GM21381 (cell line): ENCODE measurements around the gene NEK4.
"Not testable (repeated sequence)": the region's sequence is repeated elsewhere in the genome, so short reads cannot be mapped to it uniquely, and the experiment has no call there.

ENCODE experiments used
- ATAC-seq: cut with Tn5 transposase; IDR thresholded peaks from one replicate; pipeline ENCODE4 v1.9.1; 2021; ENCODE audit warnings: mild to moderate bottlenecking, moderate library complexity; ENCODE audit not compliant: unreplicated experiment

NEK4 gene

DNA sequence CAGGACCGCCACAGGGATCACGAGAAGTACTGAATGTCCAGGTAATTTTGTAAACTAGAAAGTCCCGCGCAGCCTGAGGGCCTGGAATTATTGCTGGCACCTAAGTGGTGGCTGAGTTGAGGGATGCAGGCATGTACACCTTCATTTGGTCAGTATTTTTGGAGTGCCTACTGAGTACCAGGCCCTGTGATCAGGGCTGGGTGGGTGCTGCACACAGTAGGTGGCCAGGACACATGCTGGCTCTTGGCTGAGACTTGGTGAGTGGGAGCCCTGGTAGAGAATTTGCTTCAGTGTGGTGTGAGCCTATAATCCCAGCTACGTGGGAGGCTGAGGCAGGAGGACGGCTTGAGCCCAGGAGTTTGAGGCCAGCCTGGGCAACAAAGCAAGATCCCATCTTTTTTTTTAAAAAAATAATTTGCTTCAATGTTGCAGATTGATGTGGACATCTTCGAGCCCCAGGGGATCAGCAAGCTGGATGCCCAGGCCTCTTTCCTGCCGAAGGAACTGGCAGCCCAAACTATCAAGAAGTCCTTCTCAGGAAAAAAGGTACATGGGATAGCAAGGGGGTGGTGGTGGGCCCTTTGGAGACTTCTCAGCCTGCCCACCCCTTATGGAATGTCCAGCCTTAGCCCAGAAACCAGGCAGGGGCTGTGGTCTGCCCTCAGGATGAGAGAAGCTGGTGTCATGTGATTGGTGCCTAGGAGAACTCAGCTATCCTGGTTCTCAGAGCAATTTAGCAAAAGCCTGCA is 9.3 kb upstream of the NEK4 start:
- no peak for ATAC-seq

DNA sequence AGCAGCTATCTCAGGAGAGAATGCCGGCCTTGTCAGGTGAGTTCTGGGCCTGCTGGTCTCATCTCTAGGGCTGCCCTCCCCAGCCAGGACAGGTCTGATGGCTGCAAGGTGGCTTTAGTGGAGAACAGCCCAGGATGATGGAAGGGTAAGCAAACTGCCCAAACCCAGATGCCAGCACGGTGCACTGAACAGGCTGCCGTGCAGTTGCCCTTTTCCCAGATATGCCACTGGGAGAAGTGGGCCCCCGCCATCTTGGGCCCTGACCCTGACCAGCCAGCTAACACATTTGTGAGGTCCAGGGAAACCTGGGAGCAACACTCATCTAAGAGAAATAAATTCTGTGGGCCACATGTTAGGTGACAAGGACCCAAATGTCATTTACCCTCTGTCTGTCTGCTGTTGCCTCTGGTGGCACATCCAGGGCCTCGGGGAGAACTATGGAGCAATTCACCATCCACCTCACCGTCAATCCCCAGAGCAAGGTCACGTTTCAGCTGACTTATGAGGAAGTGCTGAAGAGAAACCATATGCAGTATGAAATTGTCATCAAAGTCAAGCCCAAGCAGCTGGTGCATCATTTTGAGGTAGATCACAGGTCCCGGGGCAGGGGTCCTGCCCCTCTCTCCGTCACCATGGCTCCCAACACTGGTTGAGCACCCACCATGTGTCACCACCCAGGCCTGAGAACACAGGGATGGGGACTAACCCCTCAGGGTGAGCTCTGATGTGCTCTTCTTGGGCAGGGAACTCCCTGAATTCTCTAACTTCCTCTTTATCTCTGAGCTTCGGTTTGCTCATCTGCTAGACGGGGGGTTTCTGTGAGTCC is 8.5 kb upstream of the NEK4 start:
- ATAC-seq, result peak; percentile 76

DNA sequence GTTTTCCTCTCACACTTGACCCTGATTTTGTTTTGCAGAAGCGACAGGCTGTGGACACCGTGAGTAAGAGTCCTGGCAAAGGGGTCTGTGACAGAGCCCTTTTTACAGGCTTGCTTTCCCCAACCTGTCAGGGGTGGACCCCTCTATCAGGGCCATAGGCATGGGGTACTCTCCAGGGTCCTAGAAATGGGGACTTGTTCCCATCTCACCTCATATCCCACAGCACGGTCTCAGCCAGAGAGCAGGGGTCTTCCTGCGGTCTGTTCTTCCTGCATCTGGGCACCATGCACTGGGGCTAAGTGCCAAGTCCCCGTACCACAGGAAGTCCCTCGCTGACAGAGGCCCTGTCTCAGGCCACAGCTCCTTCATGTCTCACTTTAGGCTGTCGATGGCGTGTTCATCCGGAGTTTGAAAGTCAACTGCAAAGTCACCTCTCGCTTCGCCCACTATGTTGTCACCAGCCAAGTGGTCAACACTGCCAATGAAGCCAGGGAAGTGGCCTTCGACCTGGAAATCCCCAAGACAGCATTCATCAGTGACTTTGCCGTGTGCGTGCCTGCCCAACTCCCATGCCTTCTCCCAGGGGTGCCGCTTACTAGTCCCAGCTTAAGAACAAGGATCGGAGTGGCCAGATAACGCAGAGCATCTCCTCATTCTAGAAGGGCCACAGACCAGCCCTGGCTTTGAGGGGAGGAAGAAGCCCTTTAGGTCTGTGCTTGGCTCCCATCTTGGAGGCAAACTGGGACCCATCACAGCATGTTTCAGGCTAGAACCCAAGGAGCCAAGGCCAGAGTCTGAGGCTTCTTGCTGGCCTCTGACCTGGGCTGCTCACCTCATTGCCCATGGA is 7.4 kb upstream of the NEK4 start:
- no peak for ATAC-seq

DNA sequence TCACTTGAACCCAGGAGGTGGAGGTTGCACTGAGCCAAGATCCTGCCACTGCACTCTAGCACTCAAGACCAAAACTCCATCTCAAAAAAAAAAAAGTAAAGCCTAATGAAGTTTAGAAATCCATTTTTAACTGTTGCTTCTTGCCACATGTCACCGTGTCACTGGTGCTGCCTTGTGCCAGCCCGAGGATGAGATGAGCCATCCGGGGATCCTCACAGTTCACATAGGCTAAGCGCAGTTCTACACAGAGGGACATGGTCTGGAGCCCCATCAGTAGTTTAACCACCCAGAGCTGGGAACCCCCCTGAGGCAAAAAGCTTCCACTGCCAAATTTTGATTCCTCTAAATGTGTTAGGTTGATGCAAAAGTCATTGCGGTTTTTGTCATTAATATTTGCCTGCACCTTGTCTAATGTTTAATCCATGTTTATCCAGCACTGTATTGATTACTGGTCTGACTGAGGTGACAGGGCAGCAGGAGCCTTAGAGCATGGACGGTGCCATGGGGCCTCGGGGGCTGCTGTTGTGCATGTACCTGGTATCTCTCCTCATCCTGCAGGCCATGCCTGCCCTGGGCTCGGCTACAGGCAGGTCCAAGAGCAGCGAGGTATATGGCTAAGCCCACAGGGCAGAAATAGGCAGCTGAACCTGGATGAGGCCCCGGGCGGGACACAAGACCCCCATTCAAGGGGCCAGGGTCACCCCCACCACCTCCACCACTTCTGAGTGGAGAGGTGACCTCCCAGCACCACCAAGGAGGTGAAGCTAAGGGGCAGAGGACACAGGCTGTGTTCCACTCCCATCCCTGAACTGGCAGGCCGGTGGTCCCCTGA is 6.6 kb upstream of the NEK4 start, which contains the start of gene ITIH1:
TSS of gene ITIH1 (plus strand) at position 473 of the 832 bp plus-strand sequence. CDS start at position 490, 17 bp downstream.
- no peak for ATAC-seq

DNA sequence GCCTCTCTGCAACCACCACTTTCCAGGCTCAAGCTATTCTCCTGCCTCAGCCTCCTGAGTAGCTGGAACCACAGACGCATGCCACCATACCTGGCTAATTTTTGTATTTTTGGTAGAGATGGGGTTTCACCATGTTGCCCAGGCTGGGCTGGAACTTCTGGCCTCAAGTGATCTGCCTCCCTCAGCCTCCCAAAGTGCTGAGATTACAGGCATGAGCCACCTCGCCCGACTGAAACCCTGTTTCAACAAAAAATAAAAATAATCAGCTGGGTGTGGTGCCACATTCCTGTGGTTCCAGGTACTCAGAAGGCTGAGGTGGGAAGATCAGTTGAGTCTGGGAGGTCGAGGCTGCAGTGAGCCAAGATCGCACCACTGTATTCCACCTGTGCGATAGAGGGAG is 5.7 kb upstream of the NEK4 start:
- ATAC-seq, result not testable (repeated sequence)

DNA sequence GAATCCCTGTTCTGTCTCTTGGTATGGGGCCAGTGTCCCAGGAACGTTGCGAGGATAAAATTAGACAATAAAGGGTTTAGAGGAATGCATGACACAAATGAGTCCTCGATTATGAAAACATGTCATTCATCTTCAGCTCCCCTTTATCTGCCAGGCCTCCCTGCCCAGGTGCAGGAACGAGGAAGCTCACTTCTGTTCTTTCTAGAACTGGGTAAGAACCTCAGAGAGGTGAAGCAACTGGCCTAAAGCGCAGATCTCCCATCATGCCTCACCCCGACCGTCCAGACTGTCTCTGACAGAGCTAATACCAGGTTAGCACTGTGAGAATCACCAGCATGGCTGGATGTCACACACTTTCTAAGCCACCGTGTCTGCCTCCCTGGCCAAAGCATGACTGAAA is 5.1 kb upstream of the NEK4 start:
- ATAC-seq, result no peak

DNA sequence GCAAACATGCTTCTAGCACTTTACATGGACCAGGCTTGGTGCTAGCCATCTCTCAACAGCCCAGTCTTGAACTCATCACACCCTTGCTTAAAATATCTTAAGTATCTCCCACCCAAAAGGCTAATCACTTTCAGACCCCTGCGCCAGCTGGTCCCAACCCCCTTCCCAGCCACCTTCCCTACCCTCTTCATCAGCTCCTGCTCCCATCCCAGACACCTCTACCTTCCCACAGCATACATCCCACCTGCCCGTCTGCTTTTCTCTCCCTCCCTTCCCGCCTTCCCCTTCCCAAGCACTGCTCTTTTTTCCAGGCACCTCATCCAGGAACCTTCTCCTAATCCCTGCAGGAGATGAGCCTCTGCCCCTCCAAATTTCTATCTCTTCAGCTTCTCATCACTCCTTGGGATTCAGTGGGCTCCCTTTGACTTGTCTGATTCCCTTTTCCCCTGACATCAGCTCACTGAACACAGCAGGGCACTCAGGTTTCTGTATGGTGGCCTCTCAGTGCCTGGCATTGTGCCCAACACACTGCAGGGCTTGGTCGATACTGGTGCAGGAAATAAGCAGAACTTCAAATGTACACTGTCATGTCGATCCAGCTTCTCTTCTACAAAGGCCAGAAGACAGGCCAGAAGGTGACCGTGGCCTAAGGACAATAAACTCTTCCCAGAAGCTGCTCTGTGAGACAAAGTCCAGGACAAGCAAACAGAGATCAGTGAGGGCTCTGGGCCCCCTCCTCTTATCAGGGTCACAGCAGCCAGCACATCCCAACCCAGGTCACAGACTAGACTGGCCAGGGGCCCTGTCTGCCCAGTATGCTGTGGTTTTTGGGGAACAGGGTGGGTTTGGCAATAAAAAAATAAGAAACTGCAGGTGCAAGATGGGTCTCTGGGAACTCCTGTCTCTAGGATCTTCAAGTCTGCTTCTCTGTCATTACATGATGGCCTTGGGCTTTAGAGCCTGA is 4.4 kb upstream of the NEK4 start:
- no peak for ATAC-seq

DNA sequence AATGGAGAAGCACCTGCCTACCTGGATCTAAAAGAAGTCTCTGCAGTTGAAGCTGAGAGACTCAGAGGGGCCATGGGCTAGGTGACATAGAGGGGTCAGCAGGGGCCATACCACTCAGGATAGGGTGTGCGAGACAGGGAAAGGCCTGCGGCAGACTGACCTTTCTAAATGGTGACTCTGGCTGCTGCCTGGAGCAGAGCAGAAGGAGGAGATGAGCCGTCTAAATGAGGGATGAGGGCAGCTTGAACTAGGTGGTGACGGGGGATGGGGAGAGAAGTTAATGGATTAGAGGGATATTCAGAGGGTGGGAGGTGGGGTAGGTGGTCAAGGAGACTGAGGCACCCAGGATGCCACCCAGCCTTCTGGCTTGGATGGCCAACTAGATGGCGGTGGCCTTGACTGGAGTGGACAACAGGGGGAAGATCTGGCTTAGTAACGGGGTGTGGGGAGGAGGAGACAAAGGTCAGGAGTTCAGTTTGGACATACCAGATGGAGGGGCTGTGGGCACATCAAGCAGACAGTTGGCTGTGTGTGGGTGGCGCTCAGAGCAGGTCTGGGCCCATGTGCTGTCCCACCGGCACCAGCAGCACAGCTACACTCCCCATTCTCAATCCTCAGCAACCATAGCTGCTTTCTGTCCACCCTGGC is 3.5 kb upstream of the NEK4 start:
- no peak for ATAC-seq

DNA sequence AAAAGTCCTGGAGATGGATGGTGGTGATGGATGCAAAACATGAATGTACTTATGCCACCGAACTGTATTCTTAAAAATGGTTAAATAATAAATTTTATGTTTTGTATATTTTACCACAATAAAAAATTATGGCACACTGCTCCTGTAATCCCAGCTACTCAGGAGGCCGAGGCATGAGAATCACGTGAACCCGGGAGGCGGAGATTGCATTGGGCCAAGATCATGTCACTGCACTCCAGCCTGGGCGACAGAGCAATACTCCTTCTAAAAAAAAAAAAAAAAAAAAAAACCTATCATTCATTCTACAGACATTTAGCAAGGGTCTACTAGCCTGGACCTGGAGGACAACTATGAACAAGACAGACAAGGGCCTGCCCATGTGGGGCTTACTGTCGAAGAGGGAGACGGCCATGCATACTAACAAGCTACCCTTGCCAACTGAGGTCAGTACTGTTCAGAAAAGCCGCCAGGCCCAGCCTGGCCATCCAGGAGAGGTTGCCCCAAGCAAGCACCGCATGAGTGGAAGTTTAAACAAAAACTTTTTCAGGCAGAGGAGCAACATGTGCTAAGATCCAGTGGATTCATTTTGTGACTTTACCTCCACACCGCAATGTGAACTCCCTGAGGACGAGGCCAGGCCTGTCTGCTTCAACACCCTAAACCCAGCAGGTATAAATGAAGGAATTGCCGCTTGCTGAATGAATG is 2.8 kb upstream of the NEK4 start:
- ATAC-seq, result no peak

DNA sequence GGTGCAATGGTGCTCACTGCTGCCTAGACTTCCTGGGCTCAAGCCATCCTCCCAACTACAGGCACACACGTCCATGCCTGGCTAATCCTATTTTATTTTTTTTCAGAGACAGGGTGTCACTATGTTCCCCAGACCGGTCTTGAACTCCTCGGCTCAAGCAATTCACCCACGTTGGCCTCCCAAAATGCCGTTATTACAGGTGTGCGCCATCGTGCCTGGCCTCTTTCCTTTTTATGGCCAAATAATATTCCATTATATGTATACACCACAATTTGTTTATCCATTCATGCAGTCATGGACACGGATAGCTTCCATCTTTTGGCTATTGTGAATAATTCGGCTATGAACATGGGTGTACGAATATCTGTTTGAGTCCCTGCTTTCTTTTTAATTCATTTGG is 962 bp upstream of the NEK4 start:
- no peak for ATAC-seq

DNA sequence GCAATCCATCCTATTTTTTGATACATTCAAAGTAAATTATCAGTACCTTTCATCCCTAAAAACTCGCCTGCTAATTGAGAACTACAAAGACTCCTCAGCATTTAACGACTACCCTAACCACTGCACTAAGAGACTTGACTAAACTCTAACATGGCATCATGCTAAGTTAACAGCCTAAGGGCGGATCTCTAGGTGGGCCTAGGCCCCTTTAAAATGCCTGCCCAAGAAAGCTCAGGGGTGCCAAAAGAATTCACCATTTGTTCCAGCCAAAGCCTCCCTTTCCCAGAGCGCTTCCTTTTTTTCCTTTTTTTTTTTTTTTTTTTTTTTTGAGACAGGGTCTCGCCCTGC is 568 bp upstream of the NEK4 start:
- no peak for ATAC-seq

DNA sequence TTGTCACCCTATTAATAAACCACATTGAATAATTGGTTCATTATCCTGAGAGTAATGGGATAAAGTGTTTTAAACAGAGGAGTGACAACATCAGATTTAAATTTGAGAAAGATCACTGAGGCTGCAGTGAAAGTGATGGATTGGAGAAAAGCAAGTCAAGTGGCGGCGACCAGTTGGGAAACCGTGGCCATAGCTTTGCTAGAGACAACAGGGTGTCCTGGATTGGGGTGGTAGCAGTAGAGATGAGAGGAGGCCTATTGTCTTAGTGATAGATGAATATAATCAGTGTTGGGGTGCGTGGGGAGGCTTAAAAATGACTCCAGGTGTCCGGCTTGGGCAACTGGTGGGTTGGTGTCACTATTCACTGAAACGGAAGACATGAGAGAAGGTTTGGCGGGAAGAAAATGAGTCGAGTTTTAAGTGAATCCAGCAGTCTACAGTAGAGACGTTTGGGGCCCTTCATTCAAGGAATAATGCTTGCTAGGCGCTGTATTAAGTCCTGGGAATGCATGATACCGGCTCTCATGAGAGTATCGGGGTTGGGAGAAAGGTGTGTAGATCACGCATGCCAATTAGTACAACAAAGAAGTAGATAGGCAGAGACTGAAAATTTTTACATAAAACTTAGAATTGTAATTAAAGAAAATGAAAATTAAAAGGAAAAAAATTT is 819 bp downstream of the NEK4 start:
- ATAC-seq, result no peak

DNA sequence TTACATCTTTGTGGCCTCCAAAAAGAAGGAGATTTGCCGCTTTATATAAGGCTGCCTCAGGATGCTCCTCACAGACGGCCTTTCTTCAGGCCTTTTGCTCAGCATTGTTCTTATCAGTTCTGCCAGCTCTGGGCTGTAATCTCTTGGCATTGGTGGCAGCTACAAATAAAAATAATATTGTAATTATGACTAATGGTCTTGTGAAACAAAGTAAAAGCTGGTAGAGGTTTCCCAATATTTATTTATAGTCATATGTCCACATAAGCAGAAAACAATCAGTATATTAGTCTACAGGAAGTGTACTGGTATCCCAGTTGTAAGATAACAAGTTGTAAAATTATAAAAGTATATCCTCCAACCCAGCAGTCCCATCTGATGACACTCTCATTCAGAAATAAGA is 7.3 kb downstream of the NEK4 start:
- ATAC-seq, result no peak

DNA sequence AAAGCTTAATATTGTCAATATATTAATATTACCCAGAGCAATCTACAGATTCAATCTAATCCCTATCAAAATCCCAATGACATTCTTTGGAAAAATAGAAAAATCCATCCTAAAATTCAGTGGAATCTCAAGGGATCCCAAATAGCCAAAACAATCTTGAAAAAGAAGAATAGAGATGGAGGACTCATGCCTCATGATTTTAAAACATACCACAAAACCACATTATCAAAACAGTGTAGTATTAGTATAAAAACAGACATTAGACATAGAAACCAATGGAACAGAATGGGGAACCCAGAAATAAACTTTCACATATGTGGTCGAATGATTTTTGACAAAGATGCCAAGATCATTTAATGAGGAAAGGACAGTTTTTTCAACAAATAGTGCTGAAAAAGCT is 14.6 kb downstream of the NEK4 start:
- ATAC-seq, result no peak

DNA sequence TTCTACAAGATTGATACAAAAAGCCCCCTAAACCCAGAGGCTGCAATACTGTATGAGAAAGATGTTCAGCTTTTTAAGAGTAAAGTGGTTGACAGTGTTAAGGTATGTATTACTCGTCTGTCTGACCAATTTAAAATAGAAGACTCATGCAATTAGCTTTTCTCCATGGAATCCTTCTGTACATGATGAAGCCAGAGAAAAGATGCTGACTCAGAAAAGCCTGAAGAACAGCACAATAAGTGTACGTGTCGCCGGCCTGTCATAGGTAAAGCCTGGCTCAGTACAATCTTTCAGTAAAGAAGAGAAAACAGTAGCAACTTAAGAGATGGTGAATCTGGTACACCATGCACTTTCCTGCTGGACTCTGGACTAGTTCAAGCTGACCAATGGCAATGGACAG is 16.4 kb downstream of the NEK4 start:
- ATAC-seq, result no peak

DNA sequence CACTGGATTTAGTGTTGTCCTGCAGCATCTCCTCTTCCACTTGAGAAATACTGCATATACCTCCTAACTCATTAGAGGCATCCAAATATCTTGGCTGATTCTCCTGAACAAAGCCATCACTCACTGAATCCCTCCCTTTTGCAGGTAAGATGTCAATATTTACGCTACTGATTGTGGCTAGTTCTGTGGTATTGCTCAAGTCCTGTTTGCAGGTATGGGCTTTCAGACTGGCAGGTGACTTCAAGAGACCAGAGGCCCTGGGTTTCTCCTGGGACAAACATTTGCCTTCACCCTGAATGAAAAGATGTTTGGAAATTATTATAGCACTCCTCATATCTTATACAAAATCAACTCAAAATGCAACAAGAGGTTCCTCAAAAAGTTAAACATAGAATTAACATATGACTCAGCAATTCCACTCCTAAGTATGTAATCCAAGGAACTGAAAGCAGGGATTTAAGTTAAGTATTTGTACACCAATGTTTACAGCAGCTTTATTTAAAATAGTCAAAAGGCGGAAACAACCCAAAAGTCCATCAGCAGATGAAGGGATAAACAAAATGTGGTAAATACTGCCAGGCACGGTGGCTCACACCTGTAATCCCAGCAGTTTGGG is 18.6 kb downstream of the NEK4 start:
- ATAC-seq, result no peak

DNA sequence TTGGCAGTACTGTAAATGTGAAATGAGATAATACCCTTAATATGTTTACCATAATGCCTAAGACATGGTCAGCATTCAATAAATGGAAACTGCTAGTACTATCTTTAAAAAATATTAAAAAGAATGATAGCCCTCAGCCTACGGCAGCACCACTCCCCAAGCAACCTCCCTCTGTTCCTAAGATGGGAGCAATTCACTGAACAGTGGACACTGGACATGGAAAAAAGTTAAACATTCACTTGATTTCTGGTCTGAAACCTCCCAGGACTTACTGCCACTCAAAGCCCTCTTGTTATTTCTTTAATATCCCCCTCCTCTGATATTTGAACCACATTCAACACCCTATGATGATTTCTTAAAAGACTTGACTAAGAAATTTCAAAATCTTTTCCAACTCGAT is 27.0 kb downstream of the NEK4 start:
- ATAC-seq, result no peak
